GM18520 (cell line): ENCODE measurements around the gene TCP1.
"Not testable (repeated sequence)": the region's sequence is repeated elsewhere in the genome, so short reads cannot be mapped to it uniquely, and the experiment has no call there.

ENCODE experiments used
- ATAC-seq: cut with Tn5 transposase; IDR thresholded peaks from one replicate; pipeline ENCODE4 v1.9.1; 2021; ENCODE audit not compliant: unreplicated experiment

The TCP1 gene

GRCh38 chr6:159745081-159745480 lies 44.3 kb downstream of the TCP1 start:
- ATAC-seq: no peak

GRCh38 chr6:159742165-159742564 lies 47.2 kb downstream of the TCP1 start:
- no peak for ATAC-seq

- ATAC-seq: no peak
Measured at GRCh38 chr6:159739341-159739740, 50.1 kb downstream of the TCP1 start.

DNA sequence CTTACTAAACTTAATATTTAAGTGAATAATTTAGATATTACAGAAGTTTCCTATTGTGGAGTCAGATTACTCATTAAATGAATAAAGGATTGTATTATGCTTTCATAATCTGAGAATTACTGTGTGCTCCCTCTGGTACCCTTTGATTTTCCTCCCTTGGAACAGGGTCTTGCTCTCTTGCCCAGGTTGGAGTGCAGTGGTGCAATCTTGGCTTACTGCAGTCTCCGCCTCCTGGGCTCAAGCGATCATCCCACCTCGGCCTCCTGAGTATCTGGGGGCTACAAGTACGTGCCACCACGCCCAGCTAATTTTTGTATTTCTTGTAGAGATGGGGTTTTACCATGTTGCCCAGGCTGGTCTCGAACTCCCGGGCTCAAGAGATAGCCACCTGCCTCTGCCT lies 52.5 kb downstream of the TCP1 start:
- ATAC-seq: no peak

GRCh38 chr6:159733395-159733794 lies 56.0 kb downstream of the TCP1 start:
- ATAC-seq: not testable (repeated sequence)

GRCh38 chr6:159732550-159732949 lies 56.9 kb downstream of the TCP1 start:
- ATAC-seq: not testable (repeated sequence)

DNA sequence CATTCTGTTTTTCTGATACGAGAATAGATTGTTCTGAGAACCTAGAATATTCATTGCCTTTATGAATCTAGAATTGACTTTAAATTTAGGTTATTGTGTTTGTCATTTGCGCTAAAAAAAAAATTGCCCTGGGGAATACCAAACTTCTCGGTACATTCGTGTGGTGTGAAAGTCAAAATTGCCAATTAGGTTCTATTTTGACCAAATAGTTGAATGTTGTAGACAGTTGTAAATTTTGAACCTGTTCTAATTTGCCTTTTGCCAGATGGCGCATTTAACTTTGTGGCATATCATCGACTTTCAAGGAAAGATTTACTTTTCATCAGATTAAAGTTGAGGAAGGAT lies 59.1 kb downstream of the TCP1 start:
- no peak for ATAC-seq

DNA sequence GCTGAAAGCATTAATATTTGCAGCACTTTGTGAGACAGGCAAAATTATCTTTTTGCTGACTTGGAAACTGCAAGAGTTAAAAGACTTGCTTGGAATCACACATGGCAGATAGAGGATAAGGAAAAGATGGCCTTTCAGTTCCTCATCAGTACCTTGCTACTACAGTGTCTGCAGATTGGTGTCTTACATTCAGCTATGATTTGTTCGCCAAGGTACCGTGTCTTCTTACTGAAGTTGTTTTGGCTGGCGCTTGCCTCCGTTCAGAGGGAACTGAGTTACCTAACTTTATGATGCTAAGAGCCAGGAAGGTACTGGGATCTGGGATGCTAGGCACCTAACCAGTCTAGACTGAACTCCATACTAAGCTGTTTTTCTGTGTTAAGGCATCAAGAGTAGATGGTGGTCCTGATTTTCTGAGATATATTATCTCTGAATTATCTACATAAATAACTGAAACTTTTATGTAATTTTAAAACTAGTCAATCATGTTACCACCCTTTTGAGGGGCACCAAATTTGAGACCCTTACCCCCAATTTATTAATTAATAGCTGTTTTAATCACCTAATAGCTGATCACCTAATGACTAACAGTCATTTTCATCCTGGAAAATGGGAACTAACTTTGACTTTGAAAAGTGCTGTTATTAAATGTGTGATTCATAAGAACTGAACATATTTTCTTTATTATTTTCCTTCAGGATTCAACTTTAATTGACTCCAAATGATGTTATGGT lies 59.6 kb downstream of the TCP1 start:
- ATAC-seq: no peak

DNA sequence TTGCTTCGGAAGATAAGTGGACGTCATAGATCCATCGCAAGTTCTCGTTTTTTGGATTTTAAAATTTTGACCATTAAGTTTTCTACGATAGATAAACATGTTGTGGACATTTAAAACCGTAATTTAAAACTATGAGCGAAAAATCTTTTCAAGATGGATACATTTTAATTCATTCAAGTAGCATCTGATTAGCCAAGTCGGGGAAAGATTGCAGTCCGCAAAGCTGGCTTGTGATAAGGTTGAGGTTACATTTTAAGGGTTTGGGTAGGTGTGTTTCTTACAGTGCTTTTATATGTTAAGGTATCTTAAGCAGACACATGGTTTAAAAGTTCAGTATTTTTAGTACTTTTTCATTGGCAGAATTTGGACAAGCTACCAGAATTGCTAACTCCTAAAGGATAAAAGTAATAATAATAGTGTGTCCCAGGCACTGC lies 60.9 kb downstream of the TCP1 start:
- ATAC-seq: no peak
